SU-DHL-6 (cell line): Measurements from ENCODE around the gene GSTA5.
"Not testable (repeated sequence)": the region's sequence is repeated elsewhere in the genome, so short reads cannot be mapped to it uniquely, and the experiment has no call there.

Source experiments
- H2AFZ ChIP-seq: fragments of 200-600 bp; sonication (generic); 2 replicates; pipeline ENCODE4 v1.6.1; 2014; ENCODE audit warnings: low read depth, mild to moderate bottlenecking, moderate library complexity, mixed read lengths, antibody characterized with exemption, low read length; ENCODE audit not compliant: severe bottlenecking
- H3F3A ChIP-seq: fragments of 200-600 bp; shearing (Covaris generic); 2 replicates; pipeline ENCODE4 v1.6.0; 2016; ENCODE audit warnings: antibody characterized with exemption, mild to moderate bottlenecking; ENCODE audit not compliant: insufficient read depth
- H3K27ac ChIP-seq: fragments of 200-600 bp; sonication (generic); 2 replicates; pipeline ENCODE4 v1.5.1; 2016; ENCODE audit warnings: low read depth, mild to moderate bottlenecking, low read length, moderate library complexity, mixed read lengths
- H3K27me3 ChIP-seq: fragments of 200-600 bp; sonication (generic), shearing (Covaris generic); 2 replicates; pipeline ENCODE4 v1.6.0; 2014; ENCODE audit warnings: mild to moderate bottlenecking, low read length
- H3K36me3 ChIP-seq: fragments of 200-600 bp; sonication (generic); 2 replicates; pipeline ENCODE4 v1.6.1; 2014; ENCODE audit warnings: mild to moderate bottlenecking, low read length, mixed read lengths
- H3K4me2 ChIP-seq: fragments of 300-600, 200-600 bp; shearing (Covaris generic), sonication (generic); 2 replicates; pipeline ENCODE4 v1.6.0; 2014; ENCODE audit warnings: low read length, low read depth, mild to moderate bottlenecking; ENCODE audit not compliant: poor library complexity, severe bottlenecking
- H3K4me3 ChIP-seq: fragments of 200-600 bp; sonication (generic); 2 replicates; pipeline ENCODE4 v1.5.1; 2014; ENCODE audit warnings: antibody characterized with exemption, low read length, mild to moderate bottlenecking, mixed read lengths; ENCODE audit not compliant: insufficient read depth, poor library complexity, severe bottlenecking
- H3K79me2 ChIP-seq: fragments of 200-600 bp; sonication (generic); 2 replicates; pipeline ENCODE4 v1.6.1; 2014; ENCODE audit warnings: mild to moderate bottlenecking, low read length, moderate library complexity; ENCODE audit not compliant: insufficient read depth
- H3K9ac ChIP-seq: fragments of 200-600 bp; sonication (generic); 2 replicates; pipeline ENCODE4 v1.7.0; 2014; ENCODE audit warnings: mild to moderate bottlenecking, low read length
- H3K9me2 ChIP-seq: fragments of 200-600 bp; sonication (generic); replicated peaks from 2 replicates; pipeline ENCODE4 v1.6.1; 2014; ENCODE audit warnings: low read length; ENCODE audit not compliant: insufficient read depth
- H3K9me3 ChIP-seq: fragments of 200-600 bp; sonication (generic); 2 replicates; pipeline ENCODE4 v1.6.1; 2014; ENCODE audit warnings: low read length, mixed read lengths; ENCODE audit not compliant: insufficient read depth
- H4K20me1 ChIP-seq: fragments of 200-600 bp; sonication (generic); 2 replicates; pipeline ENCODE4 v1.6.1; 2014; ENCODE audit warnings: low read depth, mild to moderate bottlenecking, antibody characterized with exemption, low read length, moderate library complexity, mixed read lengths
- EZH2phosphoT487 ChIP-seq: fragments of 200-600 bp; sonication (generic), shearing (Covaris generic); conservative IDR thresholded peaks from 2 replicates; pipeline ENCODE4 v1.6.1; 2018; ENCODE audit warnings: mild to moderate bottlenecking, antibody characterized with exemption, low read length, moderate library complexity, mixed read lengths
- TF ChIP-seq, protein P1 (sequence below): fragments of 200-600 bp; sonication (generic); IDR thresholded peaks from one replicate; pipeline ENCODE4 v1.5.1; 2017; ENCODE audit warnings: antibody characterized with exemption, mild to moderate bottlenecking, low read length, moderate library complexity; ENCODE audit not compliant: insufficient read depth, poor library complexity, severe bottlenecking

Gene GSTA5

DNA sequence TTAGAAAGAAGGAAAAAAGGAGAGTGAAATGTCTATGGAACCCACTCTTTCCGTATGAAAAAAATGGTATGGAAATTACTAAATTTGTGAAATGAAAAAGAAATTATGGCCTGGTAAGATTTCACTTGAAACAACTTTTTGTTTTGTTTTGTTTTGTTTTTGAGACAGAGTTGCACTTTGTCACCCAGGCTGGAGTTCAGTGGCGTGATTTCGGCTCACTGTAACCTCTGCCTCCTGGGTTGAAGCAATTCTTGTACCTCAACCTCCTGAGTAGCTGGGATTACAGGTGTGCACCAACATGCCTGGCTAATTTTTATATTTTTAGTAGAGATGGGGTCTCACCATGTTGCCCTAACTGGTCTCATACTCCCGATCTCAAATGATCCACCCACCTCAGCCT is 17.8 kb upstream of the GSTA5 start:
- H3K4me2 ChIP-seq = no peak overlapping the region
- H3K9ac ChIP-seq = no peak overlapping the region
- H3K27ac ChIP-seq = no peak overlapping the region
- no peaks in the 10 kb centered on the region for H3K36me3 ChIP-seq
- no peak overlapping the region for H3K4me3 ChIP-seq
- TF ChIP-seq EZH2phosphoT487 = no peak
- no peaks in the 10 kb centered on the region for H3K9me3 ChIP-seq
- H4K20me1 ChIP-seq = no peaks in the 10 kb centered on the region
- 0 out of 2 replicates have a peak, but pooled peaks cover 3% of the 10 kb centered on the region for H3K27me3 ChIP-seq
- H3K9me2 ChIP-seq = no peaks in the 10 kb centered on the region
- no peak overlapping the region for H2AFZ ChIP-seq
- no peaks in the 10 kb centered on the region for H3F3A ChIP-seq
- H3K79me2 ChIP-seq = no peaks in the 10 kb centered on the region

DNA sequence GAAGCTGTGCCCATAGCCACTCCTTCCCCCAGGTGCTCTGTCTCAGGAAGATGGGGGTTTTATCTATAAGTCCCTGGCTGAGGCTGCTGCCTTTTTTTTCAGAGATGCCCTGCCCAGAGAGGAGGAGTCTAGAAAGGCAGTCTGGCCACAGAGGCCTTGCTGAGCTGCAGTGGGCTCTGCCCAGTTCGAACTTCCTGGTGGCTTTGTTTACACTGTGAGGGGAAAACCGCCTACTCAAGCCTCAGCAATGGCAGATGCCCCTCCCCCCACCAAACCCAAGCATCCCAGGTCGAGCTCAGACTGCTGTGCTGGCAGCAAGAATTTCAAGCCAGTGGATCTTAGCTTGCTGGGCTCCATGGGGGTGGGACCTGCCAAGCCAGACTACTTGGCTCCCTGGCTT is 15.5 kb upstream of the GSTA5 start:
- H3K27me3 ChIP-seq, H2AFZ ChIP-seq, H3K36me3 ChIP-seq, H3K79me2 ChIP-seq, H3K9me3 ChIP-seq, H3K9ac ChIP-seq, H3K9me2 ChIP-seq, H3K27ac ChIP-seq, H3F3A ChIP-seq, H3K4me3 ChIP-seq, H4K20me1 ChIP-seq, H3K4me2 ChIP-seq: not testable (repeated sequence)

DNA sequence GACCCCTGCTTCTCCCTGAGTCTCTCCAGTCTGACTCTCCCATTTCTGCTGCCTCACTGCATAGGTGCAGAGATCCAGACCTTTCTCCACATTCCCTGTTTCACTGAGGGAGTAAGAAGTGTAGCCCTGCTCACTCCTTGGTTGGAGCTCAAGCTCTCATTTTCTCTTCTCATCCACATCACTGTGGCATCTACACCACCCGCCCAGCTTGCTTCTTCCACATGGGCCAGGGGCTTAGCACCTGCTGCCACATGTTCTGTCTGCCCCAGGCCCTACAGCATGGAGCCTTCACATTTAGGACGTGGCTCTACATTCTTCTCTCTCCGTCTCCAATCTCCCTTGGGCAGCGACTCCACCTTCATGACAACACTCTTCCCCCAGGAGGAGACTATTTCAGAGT is 8.5 kb upstream of the GSTA5 start:
- H3K79me2 ChIP-seq = no peaks in the 10 kb centered on the region

DNA sequence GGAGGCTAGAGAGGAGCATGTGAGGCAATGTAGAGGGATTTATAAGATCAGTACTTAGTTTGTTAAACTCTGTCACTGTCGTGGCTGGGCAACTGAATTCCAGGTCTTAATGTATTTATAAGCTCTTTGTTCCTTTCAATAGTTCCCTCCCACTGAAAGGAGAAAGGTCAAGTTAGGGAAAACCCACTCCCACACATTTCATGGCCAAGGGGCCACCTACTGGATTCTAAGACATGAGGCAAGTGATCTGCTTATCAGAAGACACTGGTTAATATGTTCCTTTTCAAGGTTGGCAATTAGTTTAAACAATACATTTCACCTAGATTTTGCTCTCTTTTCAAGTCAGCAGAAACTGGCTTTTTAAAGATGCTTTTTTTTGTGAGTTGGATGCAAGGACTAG is 5.4 kb upstream of the GSTA5 start:
- Histone ChIP-seq H3K36me3 (no peaks in the 10 kb centered on the region), H3F3A (no peaks in the 10 kb centered on the region)

More for the DNA sequence above, 8.5 kb upstream of the GSTA5 start:
- no peak overlapping the region for H3K9ac ChIP-seq
- H3K27me3 ChIP-seq = no peaks in the 10 kb centered on the region
- no peaks in the 10 kb centered on the region for H3K36me3 ChIP-seq
- no peak for TF ChIP-seq EZH2phosphoT487
- TF ChIP-seq, protein P1, sequence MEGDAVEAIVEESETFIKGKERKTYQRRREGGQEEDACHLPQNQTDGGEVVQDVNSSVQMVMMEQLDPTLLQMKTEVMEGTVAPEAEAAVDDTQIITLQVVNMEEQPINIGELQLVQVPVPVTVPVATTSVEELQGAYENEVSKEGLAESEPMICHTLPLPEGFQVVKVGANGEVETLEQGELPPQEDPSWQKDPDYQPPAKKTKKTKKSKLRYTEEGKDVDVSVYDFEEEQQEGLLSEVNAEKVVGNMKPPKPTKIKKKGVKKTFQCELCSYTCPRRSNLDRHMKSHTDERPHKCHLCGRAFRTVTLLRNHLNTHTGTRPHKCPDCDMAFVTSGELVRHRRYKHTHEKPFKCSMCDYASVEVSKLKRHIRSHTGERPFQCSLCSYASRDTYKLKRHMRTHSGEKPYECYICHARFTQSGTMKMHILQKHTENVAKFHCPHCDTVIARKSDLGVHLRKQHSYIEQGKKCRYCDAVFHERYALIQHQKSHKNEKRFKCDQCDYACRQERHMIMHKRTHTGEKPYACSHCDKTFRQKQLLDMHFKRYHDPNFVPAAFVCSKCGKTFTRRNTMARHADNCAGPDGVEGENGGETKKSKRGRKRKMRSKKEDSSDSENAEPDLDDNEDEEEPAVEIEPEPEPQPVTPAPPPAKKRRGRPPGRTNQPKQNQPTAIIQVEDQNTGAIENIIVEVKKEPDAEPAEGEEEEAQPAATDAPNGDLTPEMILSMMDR = no peak
- no peak overlapping the region for H2AFZ ChIP-seq
- H3K4me2 ChIP-seq = no peak overlapping the region
- H3K27ac ChIP-seq = no peak overlapping the region
- H3K9me3 ChIP-seq = no peaks in the 10 kb centered on the region
- no peaks in the 10 kb centered on the region for H3F3A ChIP-seq
- no peaks in the 10 kb centered on the region for H3K9me2 ChIP-seq
- no peaks in the 10 kb centered on the region for H4K20me1 ChIP-seq
- H3K4me3 ChIP-seq = no peak overlapping the region

More for the DNA sequence above, 5.4 kb upstream of the GSTA5 start:
- TF ChIP-seq, protein P1 = no peak
- TF ChIP-seq EZH2phosphoT487 = no peak
- Histone ChIP-seq H4K20me1 (no peaks in the 10 kb centered on the region), H2AFZ (no peak overlapping the region), H3K9me2 (no peaks in the 10 kb centered on the region), H3K9ac (no peak overlapping the region), H3K4me2 (no peak overlapping the region), H3K4me3 (no peak overlapping the region), H3K27me3 (no peaks in the 10 kb centered on the region), H3K9me3 (no peaks in the 10 kb centered on the region), H3K27ac (no peak overlapping the region), H3K79me2 (no peaks in the 10 kb centered on the region)
